ENCODE measurements around the gene FADS3. TPM values are rescaled to one million over a fixed set of nuclear protein-coding genes. Genes with fewer than 3 reads are reported as not detected.

Gene FADS3
- total and polyA plus RNA-seq, 9 of the 15 experiments (the other 6 are each of a cell fraction or from before 2014, with no cell fraction given): 0.97 to 148 (median 92.7) TPM

DNA sequence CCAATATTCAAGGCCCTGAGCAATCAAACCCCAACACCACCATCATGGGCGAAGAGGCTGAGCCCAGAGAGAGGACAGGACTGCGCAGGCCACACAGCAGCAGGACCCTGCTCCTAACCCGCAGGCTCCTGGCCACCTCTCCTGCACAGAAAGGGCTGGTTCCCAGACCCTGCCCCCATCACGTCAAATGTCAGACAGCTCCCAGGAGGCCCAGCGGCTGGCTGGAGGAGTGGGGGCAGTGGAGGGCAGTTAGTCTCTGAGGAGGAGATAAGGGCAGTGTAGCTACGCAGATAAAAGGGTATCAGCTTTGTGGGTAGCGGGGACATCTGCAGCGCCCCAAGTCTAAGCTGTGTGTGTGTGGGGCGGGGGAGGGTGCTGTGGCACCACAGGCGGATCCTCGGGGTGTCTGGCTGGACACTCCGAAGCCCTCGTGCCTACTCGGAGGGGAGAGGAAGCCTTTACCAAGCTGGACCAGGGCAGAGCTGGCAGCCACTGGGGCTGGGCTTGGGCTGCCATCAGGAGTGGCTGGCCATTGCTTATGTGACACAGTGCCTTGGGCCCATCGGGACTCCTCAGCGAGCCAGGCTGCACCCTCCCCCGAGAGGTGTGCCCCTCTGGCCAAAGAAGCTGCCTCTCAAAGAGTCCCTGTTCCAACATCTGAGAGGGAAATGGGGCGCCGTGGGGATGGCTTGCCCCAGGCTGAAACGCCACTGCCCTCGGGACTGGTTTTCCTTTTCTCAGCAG is 21.5 kb downstream of the FADS3 start (continued):
- TF ChIP-seq, protein P1, sequence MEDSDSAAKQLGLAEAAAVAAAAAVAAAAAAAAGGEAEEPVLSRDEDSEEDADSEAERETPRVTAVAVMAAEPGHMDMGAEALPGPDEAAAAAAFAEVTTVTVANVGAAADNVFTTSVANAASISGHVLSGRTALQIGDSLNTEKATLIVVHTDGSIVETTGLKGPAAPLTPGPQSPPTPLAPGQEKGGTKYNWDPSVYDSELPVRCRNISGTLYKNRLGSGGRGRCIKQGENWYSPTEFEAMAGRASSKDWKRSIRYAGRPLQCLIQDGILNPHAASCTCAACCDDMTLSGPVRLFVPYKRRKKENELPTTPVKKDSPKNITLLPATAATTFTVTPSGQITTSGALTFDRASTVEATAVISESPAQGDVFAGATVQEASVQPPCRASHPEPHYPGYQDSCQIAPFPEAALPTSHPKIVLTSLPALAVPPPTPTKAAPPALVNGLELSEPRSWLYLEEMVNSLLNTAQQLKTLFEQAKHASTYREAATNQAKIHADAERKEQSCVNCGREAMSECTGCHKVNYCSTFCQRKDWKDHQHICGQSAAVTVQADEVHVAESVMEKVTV (CRISPR knock-in tag; IDR thresholded peaks at IDR 0.05): peak; percentile 43
- TF ChIP-seq SMARCA5 (IDR thresholded peaks at IDR 0.05): no peak
- TF ChIP-seq, protein P2, sequence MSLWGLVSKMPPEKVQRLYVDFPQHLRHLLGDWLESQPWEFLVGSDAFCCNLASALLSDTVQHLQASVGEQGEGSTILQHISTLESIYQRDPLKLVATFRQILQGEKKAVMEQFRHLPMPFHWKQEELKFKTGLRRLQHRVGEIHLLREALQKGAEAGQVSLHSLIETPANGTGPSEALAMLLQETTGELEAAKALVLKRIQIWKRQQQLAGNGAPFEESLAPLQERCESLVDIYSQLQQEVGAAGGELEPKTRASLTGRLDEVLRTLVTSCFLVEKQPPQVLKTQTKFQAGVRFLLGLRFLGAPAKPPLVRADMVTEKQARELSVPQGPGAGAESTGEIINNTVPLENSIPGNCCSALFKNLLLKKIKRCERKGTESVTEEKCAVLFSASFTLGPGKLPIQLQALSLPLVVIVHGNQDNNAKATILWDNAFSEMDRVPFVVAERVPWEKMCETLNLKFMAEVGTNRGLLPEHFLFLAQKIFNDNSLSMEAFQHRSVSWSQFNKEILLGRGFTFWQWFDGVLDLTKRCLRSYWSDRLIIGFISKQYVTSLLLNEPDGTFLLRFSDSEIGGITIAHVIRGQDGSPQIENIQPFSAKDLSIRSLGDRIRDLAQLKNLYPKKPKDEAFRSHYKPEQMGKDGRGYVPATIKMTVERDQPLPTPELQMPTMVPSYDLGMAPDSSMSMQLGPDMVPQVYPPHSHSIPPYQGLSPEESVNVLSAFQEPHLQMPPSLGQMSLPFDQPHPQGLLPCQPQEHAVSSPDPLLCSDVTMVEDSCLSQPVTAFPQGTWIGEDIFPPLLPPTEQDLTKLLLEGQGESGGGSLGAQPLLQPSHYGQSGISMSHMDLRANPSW (CRISPR knock-in tag; IDR thresholded peaks at IDR 0.05): no peak
- TF ChIP-seq COPS2 (conservative IDR thresholded peaks at IDR 0.05): no peak
- no peak for TF ChIP-seq RBM34 (IDR thresholded peaks at IDR 0.05; ENCODE audit: borderline replicate concordance, insufficient read depth, low read length)
- TF ChIP-seq ZNF121 (CRISPR knock-in tag; conservative IDR thresholded peaks at IDR 0.05): no peak
- no peak for TF ChIP-seq ZSCAN32 (CRISPR knock-in tag; IDR thresholded peaks at IDR 0.05)
- TF ChIP-seq POU5F1 (IDR thresholded peaks at IDR 0.05; ENCODE audit: borderline replicate concordance, low read depth, low read length, partially characterized antibody): no peak
- TF ChIP-seq SRSF3 (IDR thresholded peaks at IDR 0.05; ENCODE audit: insufficient read depth, low read length): no peak
- no peak for TF ChIP-seq ETV6 (IDR thresholded peaks at IDR 0.05; ENCODE audit: borderline replicate concordance in 1 of 2, low read depth in 2 of 2, low read length in 1 of 2)
- TF ChIP-seq ETV6 (CRISPR knock-in tag; IDR thresholded peaks at IDR 0.05; ENCODE audit: borderline replicate concordance): no peak
- peak; percentile 76; the same call in 1 of the 2 replicates for TF ChIP-seq E2F3 (CRISPR knock-in tag; IDR thresholded peaks at IDR 0.05)
- TF ChIP-seq NCOA4 (IDR thresholded peaks at IDR 0.05; ENCODE audit: partially characterized antibody): no peak
- no peak for TF ChIP-seq HMG20A (CRISPR knock-in tag; conservative IDR thresholded peaks at IDR 0.05)
- TF ChIP-seq, protein P3, sequence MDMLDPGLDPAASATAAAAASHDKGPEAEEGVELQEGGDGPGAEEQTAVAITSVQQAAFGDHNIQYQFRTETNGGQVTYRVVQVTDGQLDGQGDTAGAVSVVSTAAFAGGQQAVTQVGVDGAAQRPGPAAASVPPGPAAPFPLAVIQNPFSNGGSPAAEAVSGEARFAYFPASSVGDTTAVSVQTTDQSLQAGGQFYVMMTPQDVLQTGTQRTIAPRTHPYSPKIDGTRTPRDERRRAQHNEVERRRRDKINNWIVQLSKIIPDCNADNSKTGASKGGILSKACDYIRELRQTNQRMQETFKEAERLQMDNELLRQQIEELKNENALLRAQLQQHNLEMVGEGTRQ (CRISPR knock-in tag; IDR thresholded peaks at IDR 0.05): no peak
- TF ChIP-seq ZNF354B (CRISPR knock-in tag; IDR thresholded peaks at IDR 0.05): no peak
- no peak for TF ChIP-seq JUNB (CRISPR knock-in tag; conservative IDR thresholded peaks at IDR 0.05)
- peak; percentile 89 for TF ChIP-seq CTBP1 (IDR thresholded peaks at IDR 0.05; ENCODE audit: borderline replicate concordance)
- TF ChIP-seq, protein P4, sequence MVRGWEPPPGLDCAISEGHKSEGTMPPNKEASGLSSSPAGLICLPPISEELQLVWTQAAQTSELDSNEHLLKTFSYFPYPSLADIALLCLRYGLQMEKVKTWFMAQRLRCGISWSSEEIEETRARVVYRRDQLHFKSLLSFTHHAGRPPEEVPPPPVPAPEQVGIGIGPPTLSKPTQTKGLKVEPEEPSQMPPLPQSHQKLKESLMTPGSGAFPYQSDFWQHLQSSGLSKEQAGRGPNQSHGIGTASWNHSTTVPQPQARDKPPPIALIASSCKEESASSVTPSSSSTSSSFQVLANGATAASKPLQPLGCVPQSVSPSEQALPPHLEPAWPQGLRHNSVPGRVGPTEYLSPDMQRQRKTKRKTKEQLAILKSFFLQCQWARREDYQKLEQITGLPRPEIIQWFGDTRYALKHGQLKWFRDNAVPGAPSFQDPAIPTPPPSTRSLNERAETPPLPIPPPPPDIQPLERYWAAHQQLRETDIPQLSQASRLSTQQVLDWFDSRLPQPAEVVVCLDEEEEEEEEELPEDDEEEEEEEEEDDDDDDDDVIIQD (CRISPR knock-in tag; IDR thresholded peaks at IDR 0.05): peak; percentile 75; the same call in 1 of the 2 replicates
- no peak for TF ChIP-seq NBN (IDR thresholded peaks at IDR 0.05; ENCODE audit: low read depth)
- TF ChIP-seq ZNF696 (CRISPR knock-in tag; conservative IDR thresholded peaks at IDR 0.05): no peak
- peak; percentile 21; the same call in 1 of the 2 replicates for TF ChIP-seq GABPB1 (CRISPR knock-in tag; IDR thresholded peaks at IDR 0.05)
- no peak for TF ChIP-seq ZFP30 (CRISPR knock-in tag; IDR thresholded peaks at IDR 0.05; ENCODE audit: borderline replicate concordance)

Measured in K562 (cell line).